MM.1S (cell line): ENCODE data around the gene TMC8.
A peak's percentile ranks its signal among the peaks of the same experiment; 100 is the strongest.
"Not testable (repeated sequence)": the region's sequence is repeated elsewhere in the genome, so short reads cannot be mapped to it uniquely, and the experiment has no call there.

Experiments
- DNase-seq: peaks from one replicate; pipeline ENCODE4 v3.0.0-alpha.2; 2015
- H2AFZ ChIP-seq: fragments of 300-600 bp; sonication (generic); 2 replicates; pipeline ENCODE4 v1.6.0; 2016; ENCODE audit warnings: antibody characterized with exemption, low read length
- H3F3A ChIP-seq: fragments of 300-600 bp; sonication (generic); 2 replicates; pipeline ENCODE4 v1.6.1; 2016; ENCODE audit warnings: mild to moderate bottlenecking, antibody characterized with exemption, low read length, moderate library complexity, mixed read lengths; ENCODE audit not compliant: insufficient read depth
- H3K27ac ChIP-seq: fragments of 300-600 bp; sonication (generic); 2 replicates; pipeline ENCODE4 v1.5.1; 2016; ENCODE audit warnings: mild to moderate bottlenecking, low read length
- H3K27me3 ChIP-seq: fragments of 300-600 bp; sonication (generic); replicated peaks from 2 replicates; pipeline ENCODE4 v1.6.0; 2016; ENCODE audit warnings: low read length; ENCODE audit not compliant: insufficient read depth
- H3K36me3 ChIP-seq: fragments of 300-600 bp; sonication (generic); replicated peaks from 2 replicates; pipeline ENCODE4 v1.6.1; 2016; ENCODE audit warnings: mild to moderate bottlenecking, low read length, mixed read lengths; ENCODE audit not compliant: insufficient read depth
- H3K4me1 ChIP-seq: fragments of 300-600 bp; sonication (generic); 2 replicates; pipeline ENCODE4 v1.6.1; 2016; ENCODE audit warnings: low read length, mixed read lengths
- H3K4me2 ChIP-seq: fragments of 300-600 bp; sonication (generic); 2 replicates; pipeline ENCODE4 v1.6.0; 2016; ENCODE audit warnings: low read depth, low read length
- H3K4me3 ChIP-seq: fragments of 300-600 bp; sonication (generic); 2 replicates; pipeline ENCODE4 v1.5.1; 2016; ENCODE audit warnings: low read length, mixed read lengths
- H3K79me2 ChIP-seq: fragments of 300-600 bp; sonication (generic); 2 replicates; pipeline ENCODE4 v1.6.1; 2016; ENCODE audit warnings: mixed run types, low read length, mixed read lengths
- H3K9ac ChIP-seq: fragments of 300-600 bp; sonication (generic); 2 replicates; pipeline ENCODE4 v1.6.1; 2016; ENCODE audit warnings: low read length, mixed read lengths
- H3K9me2 ChIP-seq: fragments of 300-600 bp; sonication (generic); replicated peaks from 2 replicates; pipeline ENCODE4 v1.6.1; 2016; ENCODE audit warnings: mild to moderate bottlenecking, low read length, mixed read lengths; ENCODE audit not compliant: insufficient read depth
- H3K9me3 ChIP-seq: fragments of 300-600 bp; sonication (generic); replicated peaks from 2 replicates; pipeline ENCODE4 v1.6.1; 2016; ENCODE audit warnings: mild to moderate bottlenecking, low read length, mixed read lengths; ENCODE audit not compliant: insufficient read depth
- H4K20me1 ChIP-seq: fragments of 300-600 bp; sonication (generic); 2 replicates; pipeline ENCODE4 v1.6.1; 2016; ENCODE audit warnings: mild to moderate bottlenecking, low read length, moderate library complexity, mixed read lengths; ENCODE audit not compliant: insufficient read depth
- EZH2 ChIP-seq: fragments of 300-600 bp; sonication (generic); optimal IDR thresholded peaks from 2 replicates; pipeline ENCODE3; 2017; ENCODE audit warnings: low read depth, mild to moderate bottlenecking, antibody characterized with exemption, low read length, mixed read lengths
- EZH2phosphoT487 ChIP-seq: fragments of 300-600 bp; sonication (generic); IDR thresholded peaks from 2 replicates; pipeline ENCODE4 v1.6.1; 2018; ENCODE audit warnings: antibody characterized with exemption, low read length
- TF ChIP-seq, protein P1 (sequence below): fragments of 300-600 bp; sonication (generic); IDR thresholded peaks from 2 replicates; pipeline ENCODE4 v1.5.1; 2016; ENCODE audit warnings: antibody characterized with exemption, low read length, mixed read lengths

Gene TMC8

DNA sequence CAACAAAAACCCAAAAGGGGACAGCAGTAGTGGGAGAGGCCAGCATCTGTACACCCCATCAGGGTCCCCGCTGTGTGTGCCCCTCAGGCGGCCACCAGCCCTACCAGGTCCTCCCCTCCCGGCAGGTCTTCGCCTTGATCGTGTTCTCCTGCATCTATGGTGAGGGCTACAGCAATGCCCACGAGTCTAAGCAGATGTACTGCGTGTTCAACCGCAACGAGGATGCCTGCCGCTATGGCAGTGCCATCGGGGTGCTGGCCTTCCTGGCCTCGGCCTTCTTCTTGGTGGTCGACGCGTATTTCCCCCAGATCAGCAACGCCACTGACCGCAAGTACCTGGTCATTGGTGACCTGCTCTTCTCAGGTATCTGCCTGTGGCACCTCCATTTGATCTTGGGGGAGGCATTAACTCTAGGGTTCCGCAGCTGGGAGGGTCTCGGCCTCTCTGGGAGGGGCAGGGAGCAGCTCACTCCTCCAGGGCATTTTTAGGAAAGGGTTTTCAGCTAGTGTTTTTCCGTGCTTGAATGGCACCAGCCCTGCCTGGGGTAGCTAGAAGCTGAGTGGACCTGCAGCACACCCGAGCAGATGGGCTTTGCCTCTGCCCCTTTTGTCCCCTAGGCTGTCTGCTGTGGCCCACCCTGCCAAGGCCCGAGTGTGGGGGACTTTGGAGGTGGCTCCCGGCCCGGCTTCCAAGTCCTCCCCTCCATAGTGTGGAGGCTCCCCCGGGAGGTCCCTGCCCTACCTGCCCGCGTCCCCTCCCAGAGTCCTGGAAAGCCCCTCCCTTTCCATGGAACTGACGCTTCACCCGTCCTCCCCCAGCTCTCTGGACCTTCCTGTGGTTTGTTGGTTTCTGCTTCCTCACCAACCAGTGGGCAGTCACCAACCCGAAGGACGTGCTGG lies 40.4 kb downstream of the TMC8 start:
- H3K27me3 ChIP-seq: no peaks in the 10 kb centered on the region
- H2AFZ ChIP-seq: no peak overlapping the region
- peak overlapping the region; percentile 98 for H3K4me2 ChIP-seq
- no peak for DNase-seq
- peaks cover 62% of the 10 kb centered on the region for H3F3A ChIP-seq
- H3K36me3 ChIP-seq: no peaks in the 10 kb centered on the region
- H3K9me2 ChIP-seq: no peaks in the 10 kb centered on the region
- TF ChIP-seq EZH2 (no peak), EZH2phosphoT487 (no peak)
- TF ChIP-seq, protein P1, sequence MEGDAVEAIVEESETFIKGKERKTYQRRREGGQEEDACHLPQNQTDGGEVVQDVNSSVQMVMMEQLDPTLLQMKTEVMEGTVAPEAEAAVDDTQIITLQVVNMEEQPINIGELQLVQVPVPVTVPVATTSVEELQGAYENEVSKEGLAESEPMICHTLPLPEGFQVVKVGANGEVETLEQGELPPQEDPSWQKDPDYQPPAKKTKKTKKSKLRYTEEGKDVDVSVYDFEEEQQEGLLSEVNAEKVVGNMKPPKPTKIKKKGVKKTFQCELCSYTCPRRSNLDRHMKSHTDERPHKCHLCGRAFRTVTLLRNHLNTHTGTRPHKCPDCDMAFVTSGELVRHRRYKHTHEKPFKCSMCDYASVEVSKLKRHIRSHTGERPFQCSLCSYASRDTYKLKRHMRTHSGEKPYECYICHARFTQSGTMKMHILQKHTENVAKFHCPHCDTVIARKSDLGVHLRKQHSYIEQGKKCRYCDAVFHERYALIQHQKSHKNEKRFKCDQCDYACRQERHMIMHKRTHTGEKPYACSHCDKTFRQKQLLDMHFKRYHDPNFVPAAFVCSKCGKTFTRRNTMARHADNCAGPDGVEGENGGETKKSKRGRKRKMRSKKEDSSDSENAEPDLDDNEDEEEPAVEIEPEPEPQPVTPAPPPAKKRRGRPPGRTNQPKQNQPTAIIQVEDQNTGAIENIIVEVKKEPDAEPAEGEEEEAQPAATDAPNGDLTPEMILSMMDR: no peak
- H3K9me3 ChIP-seq: no peaks in the 10 kb centered on the region
- no peaks in the 10 kb centered on the region for H4K20me1 ChIP-seq
- H3K79me2 ChIP-seq: peaks cover 36% of the 10 kb centered on the region
- H3K4me1 ChIP-seq: peaks cover 65% of the 10 kb centered on the region
- H3K27ac ChIP-seq: peak overlapping the region; percentile 99; the same call in 1 of the 2 replicates
- peak overlapping the region; percentile 14; the same call in 1 of the 2 replicates for H3K9ac ChIP-seq
- H3K4me3 ChIP-seq: peak overlapping the region; percentile 11; the same call in 1 of the 2 replicates

DNA sequence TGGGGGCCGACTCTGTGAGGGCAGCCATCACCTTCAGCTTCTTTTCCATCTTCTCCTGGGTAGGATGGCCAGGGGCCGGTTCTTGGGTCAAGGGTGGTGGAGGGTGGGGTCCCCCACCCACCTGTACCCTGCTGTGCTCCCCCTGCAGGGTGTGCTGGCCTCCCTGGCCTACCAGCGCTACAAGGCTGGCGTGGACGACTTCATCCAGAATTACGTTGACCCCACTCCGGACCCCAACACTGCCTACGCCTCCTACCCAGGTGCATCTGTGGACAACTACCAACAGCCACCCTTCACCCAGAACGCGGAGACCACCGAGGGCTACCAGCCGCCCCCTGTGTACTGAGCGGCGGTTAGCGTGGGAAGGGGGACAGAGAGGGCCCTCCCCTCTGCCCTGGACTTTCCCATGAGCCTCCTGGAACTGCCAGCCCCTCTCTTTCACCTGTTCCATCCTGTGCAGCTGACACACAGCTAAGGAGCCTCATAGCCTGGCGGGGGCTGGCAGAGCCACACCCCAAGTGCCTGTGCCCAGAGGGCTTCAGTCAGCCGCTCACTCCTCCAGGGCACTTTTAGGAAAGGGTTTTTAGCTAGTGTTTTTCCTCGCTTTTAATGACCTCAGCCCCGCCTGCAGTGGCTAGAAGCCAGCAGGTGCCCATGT lies 41.1 kb downstream of the TMC8 start:
- not testable (repeated sequence) for H2AFZ ChIP-seq, H3K9me3 ChIP-seq, H3K9me2 ChIP-seq, H3K27me3 ChIP-seq, H4K20me1 ChIP-seq, H3K36me3 ChIP-seq
- peak overlapping the region; percentile 98 for H3K4me2 ChIP-seq
- peak overlapping the region; percentile 99 for H3K27ac ChIP-seq
- peaks cover 42% of the 10 kb centered on the region for H3K79me2 ChIP-seq
- H3K9ac ChIP-seq: peak overlapping the region; percentile 75; the same call in 1 of the 2 replicates
- peaks cover 68% of the 10 kb centered on the region for H3F3A ChIP-seq
- peak; percentile 25 for DNase-seq
- H3K4me1 ChIP-seq: peaks cover 65% of the 10 kb centered on the region
- peak overlapping the region; percentile 23; the same call in 1 of the 2 replicates for H3K4me3 ChIP-seq

DNA sequence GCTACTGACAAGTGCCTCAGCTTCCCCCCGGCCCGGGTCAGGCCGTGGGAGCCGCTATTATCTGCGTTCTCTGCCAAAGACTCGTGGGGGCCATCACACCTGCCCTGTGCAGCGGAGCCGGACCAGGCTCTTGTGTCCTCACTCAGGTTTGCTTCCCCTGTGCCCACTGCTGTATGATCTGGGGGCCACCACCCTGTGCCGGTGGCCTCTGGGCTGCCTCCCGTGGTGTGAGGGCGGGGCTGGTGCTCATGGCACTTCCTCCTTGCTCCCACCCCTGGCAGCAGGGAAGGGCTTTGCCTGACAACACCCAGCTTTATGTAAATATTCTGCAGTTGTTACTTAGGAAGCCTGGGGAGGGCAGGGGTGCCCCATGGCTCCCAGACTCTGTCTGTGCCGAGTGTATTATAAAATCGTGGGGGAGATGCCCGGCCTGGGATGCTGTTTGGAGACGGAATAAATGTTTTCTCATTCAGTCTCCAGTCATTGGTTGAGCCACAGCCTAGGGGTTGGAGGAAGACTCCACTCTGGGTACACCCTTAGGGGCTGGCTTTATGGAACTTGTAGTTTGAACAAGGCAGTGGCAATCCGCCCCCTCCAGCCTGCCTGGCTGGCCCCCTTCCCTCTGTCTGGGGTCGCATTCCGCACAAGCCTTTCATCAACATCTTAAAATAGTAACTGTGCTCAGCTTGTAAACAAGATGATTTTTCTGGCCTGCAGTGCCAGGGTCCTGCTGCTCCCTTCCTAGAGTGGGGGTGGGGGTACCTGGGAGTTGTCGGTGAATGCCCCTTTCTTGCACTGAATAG lies 41.9 kb downstream of the TMC8 start:
- peak overlapping the region; percentile 23; the same call in 1 of the 2 replicates for H3K4me3 ChIP-seq
- H3K27ac ChIP-seq: peak overlapping the region; percentile 99

More for the DNA sequence above, 41.9 kb downstream of the TMC8 start:
- Histone ChIP-seq H3K9ac (peak overlapping the region; percentile 75), H3K27me3 (no peaks in the 10 kb centered on the region), H3K4me1 (peaks cover 69% of the 10 kb centered on the region), H3K4me2 (peak overlapping the region; percentile 98), H3K36me3 (no peaks in the 10 kb centered on the region), H3K9me2 (no peaks in the 10 kb centered on the region), H3K9me3 (no peaks in the 10 kb centered on the region), H2AFZ (no peak overlapping the region), H3F3A (peaks cover 69% of the 10 kb centered on the region), H3K79me2 (peaks cover 44% of the 10 kb centered on the region), H4K20me1 (no peaks in the 10 kb centered on the region)
- DNase-seq: peak; percentile 53
- TF ChIP-seq EZH2 (no peak), EZH2phosphoT487 (no peak)
- TF ChIP-seq, protein P1: no peak
